D341Med (cell line): ENCODE data around the gene SDSL.

ENCODE experiments used
- DNase-seq: peaks from one replicate; pipeline ENCODE4 v3.0.0; 2012; ENCODE audit warnings: low spot score

The SDSL gene

GRCh38 chr12:113396828-113397496 lies 25.2 kb upstream of the SDSL start:
- peak; percentile 39 for DNase-seq

- DNase-seq: peak; percentile 51
Measured at GRCh38 chr12:113397497-113398197, 24.5 kb upstream of the SDSL start.

GRCh38 chr12:113398346-113399290 lies 23.6 kb upstream of the SDSL start:
- peak; percentile 41 for DNase-seq

GRCh38 chr12:113399490-113399889 lies 22.7 kb upstream of the SDSL start:
- DNase-seq: no peak

GRCh38 chr12:113400362-113400761 lies 21.8 kb upstream of the SDSL start:
- no peak for DNase-seq

GRCh38 chr12:113401066-113402000 lies 20.8 kb upstream of the SDSL start:
- no peak for DNase-seq

GRCh38 chr12:113402586-113403260 lies 19.5 kb upstream of the SDSL start:
- DNase-seq: no peak

GRCh38 chr12:113403435-113404415 lies 18.5 kb upstream of the SDSL start, which contains the start of gene SDS:
Gene SDS (minus strand): TSS chr12:113403887. CDS start chr12:113399708, 4,179 bp downstream.
- DNase-seq: no peak

- DNase-seq: no peak
Measured at GRCh38 chr12:113405694-113406093, 16.5 kb upstream of the SDSL start.

- DNase-seq: no peak
Measured at GRCh38 chr12:113407931-113408600, 14.1 kb upstream of the SDSL start.

GRCh38 chr12:113408756-113409298 lies 13.4 kb upstream of the SDSL start:
- DNase-seq: no peak

- no peak for DNase-seq
Measured at GRCh38 chr12:113409462-113410124, 12.6 kb upstream of the SDSL start.

- no peak for DNase-seq
Measured at GRCh38 chr12:113413488-113413939, 8.7 kb upstream of the SDSL start.

- DNase-seq: no peak
Measured at GRCh38 chr12:113414519-113415038, 7.6 kb upstream of the SDSL start.

- DNase-seq: no peak
Measured at GRCh38 chr12:113416091-113416754, 6.0 kb upstream of the SDSL start.

- DNase-seq: no peak
Measured at GRCh38 chr12:113418213-113418879, 3.8 kb upstream of the SDSL start.
